NCI-H2107 treated with DMSO at 0.1 percent for 48 hours (cell line): ENCODE data around the gene GRIP2.

Experiments used
- DNase-seq: peaks from one replicate; lab custom pipeline; 2025; ENCODE audit not compliant: unreplicated experiment; lab: John Stamatoyannopoulos, UW

Gene GRIP2

DNA sequence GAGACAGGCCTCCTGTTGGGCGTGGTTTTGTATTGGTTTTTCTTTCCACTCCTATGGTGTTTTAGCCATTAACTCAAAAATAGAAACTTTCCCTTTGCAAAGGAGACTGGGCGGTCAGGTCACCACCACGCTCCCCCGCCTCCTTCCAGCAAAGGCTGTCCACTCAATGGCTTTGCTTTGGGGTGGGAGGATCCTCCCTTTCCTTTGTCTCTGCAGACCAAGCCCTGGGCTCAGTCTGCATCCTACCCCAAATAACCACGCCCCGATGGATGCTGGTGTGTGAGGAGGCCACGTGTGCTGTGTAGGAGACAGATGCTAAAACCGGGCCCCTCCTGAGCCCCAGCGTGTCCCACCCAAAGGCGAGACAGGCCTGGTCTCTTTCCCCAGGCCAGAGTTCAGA, 68.5 kb downstream of the GRIP2 start:
- no peak for DNase-seq

DNA sequence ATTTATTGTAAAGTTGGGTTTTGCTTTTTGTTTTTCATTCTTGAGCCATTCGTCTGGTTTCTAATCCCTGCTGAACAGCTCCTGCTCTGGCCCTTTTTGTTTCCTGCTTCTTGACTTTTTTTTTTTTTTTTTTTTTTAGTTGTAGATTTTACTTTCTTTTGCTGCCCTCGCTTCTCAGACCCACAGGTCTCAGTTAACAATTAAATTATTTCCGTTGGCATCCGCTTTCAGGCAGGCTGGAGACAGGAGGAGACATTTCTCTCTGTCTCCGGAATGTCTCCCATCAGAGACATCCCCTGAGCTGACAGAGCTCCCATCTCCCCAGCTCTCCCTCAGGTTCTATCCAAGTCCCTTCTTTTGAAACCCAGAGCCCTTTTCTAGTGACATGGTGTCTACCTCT, 69.1 kb downstream of the GRIP2 start:
- no peak for DNase-seq

DNA sequence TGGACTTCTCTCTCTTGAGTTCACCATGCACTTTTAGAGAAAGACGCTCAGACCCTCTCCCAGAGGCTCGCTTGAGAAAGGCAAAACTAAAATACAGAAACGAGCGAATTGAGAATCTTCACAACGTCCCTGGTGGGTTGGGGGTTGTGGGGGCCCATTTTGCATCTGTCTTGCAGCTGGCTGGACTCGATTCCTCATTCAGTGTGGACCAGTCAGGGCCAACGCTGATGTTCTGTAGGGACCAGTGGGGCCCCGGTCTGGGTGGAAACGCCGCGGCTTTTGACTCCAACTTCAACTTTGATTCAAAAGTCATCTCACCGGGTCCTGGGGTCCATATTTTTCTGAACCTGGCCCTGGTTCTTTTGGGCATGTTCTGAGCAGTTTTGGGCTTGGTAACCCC, 69.7 kb downstream of the GRIP2 start:
- DNase-seq = no peak

GRCh38 chr3:14468621-14468981, 71.5 kb downstream of the GRIP2 start:
- DNase-seq = no peak

GRCh38 chr3:14467814-14468620, 72.1 kb downstream of the GRIP2 start:
- DNase-seq = no peak

GRCh38 chr3:14466179-14466903, 73.8 kb downstream of the GRIP2 start:
- DNase-seq = no peak

DNA sequence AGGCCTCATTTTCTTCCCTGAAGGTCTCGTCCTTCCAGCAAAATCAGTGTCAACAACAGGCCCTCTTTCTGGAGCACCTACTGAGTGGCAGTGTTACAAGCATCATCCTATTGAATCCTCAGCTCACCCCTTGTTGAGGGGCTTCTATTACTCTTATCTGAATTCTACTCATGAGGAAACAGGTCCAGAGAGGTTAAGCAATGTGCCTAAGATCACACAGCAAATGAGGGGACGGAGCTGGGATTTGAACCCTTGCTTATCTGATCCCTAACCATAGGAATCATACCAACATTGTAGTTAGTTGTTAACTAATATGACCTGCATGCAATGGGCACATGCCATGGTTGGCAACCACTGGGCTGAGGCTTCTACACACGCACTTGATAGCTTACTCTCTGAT, 74.7 kb downstream of the GRIP2 start:
- DNase-seq = no peak

DNA sequence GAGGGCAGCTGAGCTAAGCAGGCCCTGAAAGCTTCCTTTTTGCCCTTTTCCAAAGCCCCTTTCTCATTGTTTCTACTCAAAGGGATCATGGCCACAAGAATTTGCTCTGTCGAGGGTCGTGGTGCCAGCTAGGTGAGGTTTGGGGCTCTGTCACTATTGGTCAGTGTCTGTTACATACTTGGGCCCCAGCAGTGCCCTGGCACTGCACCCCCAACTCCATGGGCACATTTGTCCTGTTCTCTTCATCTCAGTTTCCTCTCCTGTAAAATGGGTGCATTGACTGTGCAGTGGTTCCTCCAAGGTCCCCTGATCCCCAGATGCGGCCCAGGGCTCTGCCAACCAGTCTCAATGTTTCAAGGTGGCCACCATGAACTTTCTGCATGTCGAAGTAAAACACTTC, 75.6 kb downstream of the GRIP2 start:
- DNase-seq = no peak

GRCh38 chr3:14464141-14464465, 76.0 kb downstream of the GRIP2 start:
- DNase-seq = no peak

- DNase-seq = no peak
Measured at GRCh38 chr3:14463330-14464140, 76.6 kb downstream of the GRIP2 start.

GRCh38 chr3:14462738-14463137, 77.4 kb downstream of the GRIP2 start:
- DNase-seq = no peak

- no peak for DNase-seq
Measured at GRCh38 chr3:14461748-14462324, 78.3 kb downstream of the GRIP2 start.

GRCh38 chr3:14461006-14461747, 79.0 kb downstream of the GRIP2 start:
- no peak for DNase-seq

GRCh38 chr3:14460342-14461005, 79.7 kb downstream of the GRIP2 start:
- no peak for DNase-seq

GRCh38 chr3:14459787-14460186, 80.4 kb downstream of the GRIP2 start:
- DNase-seq = no peak

DNA sequence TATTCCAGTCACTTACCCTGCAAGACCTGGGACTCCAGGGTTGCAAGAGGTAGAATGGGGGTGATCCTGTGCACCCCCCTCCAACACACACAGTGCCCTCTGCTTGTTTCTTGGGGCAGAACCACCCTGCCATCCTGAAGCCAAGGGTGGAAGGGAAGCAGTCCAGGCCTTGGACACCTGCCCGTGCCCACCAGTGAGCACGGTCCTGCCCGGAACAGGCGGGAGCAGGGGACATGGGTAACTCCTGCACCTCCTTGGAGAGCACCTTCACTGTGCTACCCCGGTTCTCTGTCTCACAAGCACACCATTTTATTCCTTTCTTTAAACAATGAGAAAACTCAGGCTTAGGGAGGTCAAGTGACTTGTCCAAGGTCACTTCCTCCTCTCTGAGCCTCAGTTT, 80.8 kb downstream of the GRIP2 start:
- no peak for DNase-seq

GRCh38 chr3:14458434-14459275, 81.5 kb downstream of the GRIP2 start:
- no peak for DNase-seq

DNA sequence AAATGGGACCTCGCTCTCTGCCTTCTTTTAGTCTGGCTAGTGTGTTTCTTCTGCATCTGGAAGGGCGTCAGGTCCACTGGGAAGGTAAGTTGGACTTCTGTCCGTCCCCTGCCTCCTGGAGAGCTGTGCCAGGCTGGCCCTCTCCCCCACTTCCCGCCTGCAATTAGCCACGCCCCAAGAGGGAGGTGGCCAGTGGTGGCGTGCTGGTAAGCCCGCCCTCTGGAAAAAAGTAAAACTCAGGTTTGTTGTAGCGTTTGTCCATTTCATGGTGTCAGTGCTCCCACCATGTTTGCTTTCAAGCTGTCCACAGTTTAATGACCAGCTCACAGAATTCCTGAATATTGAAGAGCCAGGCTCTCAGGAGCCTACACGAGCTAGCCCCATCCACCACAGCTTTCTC, 82.1 kb downstream of the GRIP2 start:
- no peak for DNase-seq

- no peak for DNase-seq
Measured at GRCh38 chr3:14457481-14457880, 82.7 kb downstream of the GRIP2 start.
